WTC11 (cell line): ENCODE results near the gene LARP1.

ENCODE experiments used
- CREB1 ChIP-seq: sonication (generic); formaldehyde crosslinking; IDR thresholded peaks from 2 replicates; pipeline ENCODE4 v1.8.0; 2023; ENCODE audit warnings: mild to moderate bottlenecking, missing genetic modification reagents
- ELF4 ChIP-seq: sonication (generic); formaldehyde crosslinking; IDR thresholded peaks from 2 replicates; pipeline ENCODE4 v1.8.1; 2022; ENCODE audit warnings: low read depth, mild to moderate bottlenecking, moderate library complexity, missing genetic modification reagents
- IRF2 ChIP-seq: sonication (generic); formaldehyde crosslinking; IDR thresholded peaks from 2 replicates; pipeline ENCODE4 v1.8.0; 2022; ENCODE audit warnings: low read depth, missing genetic modification reagents, borderline replicate concordance
- NFYB ChIP-seq: sonication (generic); formaldehyde crosslinking; conservative IDR thresholded peaks from 2 replicates; pipeline ENCODE4 v1.8.0; 2022; ENCODE audit warnings: low read depth, missing genetic modification reagents
- NR1H2 ChIP-seq: sonication (generic); formaldehyde crosslinking; IDR thresholded peaks from 2 replicates; pipeline ENCODE4 v1.9.0; 2021; ENCODE audit warnings: mild to moderate bottlenecking, moderate library complexity, missing genetic modification reagents
- TCF7 ChIP-seq: sonication (generic); formaldehyde crosslinking; IDR thresholded peaks from 2 replicates; pipeline ENCODE4 v1.8.0; 2022; ENCODE audit warnings: mild to moderate bottlenecking, low read depth, missing genetic modification reagents, moderate library complexity
- TF ChIP-seq, protein P1 (sequence below): fragments of 200-600 bp; IDR thresholded peaks from 2 replicates; pipeline ENCODE4 v1.8.0; 2022; ENCODE audit warnings: antibody characterized with exemption
- TF ChIP-seq, protein P2 (sequence below): sonication (generic); formaldehyde crosslinking; conservative IDR thresholded peaks from 2 replicates; pipeline ENCODE4 v1.8.1; 2023; ENCODE audit warnings: mild to moderate bottlenecking, low read depth, missing genetic modification reagents, moderate library complexity
- TF ChIP-seq, protein P3 (sequence below): sonication (generic); formaldehyde crosslinking; IDR thresholded peaks from 2 replicates; pipeline ENCODE4 v1.8.0; 2023; ENCODE audit warnings: missing genetic modification reagents
- TF ChIP-seq, protein P4 (sequence below): sonication (generic); formaldehyde crosslinking; IDR thresholded peaks from 2 replicates; pipeline ENCODE4 v1.8.1; 2023; ENCODE audit warnings: mild to moderate bottlenecking, missing genetic modification reagents, moderate library complexity
- TF ChIP-seq, protein P5 (sequence below): sonication (generic); formaldehyde crosslinking; IDR thresholded peaks from 2 replicates; pipeline ENCODE4 v1.8.0; 2022; ENCODE audit warnings: mild to moderate bottlenecking, missing genetic modification reagents
- TF ChIP-seq, protein P6 (sequence below): sonication (generic); formaldehyde crosslinking; IDR thresholded peaks from 2 replicates; pipeline ENCODE4 v1.8.1; 2022; ENCODE audit warnings: low read depth, missing genetic modification reagents, borderline replicate concordance

DNA sequence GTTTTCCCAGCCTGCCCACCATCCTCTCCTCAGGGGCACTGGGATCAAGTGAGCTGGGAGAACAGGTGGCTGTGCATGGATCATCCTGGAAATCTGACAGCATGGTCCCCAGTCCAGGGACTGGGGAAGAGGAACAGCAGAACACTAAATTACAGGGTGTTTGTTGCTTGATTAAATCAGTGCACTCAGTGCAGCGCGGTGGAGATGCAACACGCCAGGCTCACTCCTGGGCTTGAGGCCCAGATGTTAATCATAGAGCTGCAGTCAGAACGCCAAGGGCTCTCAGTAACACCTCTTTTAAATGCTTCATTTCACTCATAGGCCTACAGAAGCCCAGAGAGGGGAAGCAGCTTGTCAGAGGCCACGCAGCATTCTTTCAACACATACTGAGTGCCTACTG, 14.2 kb upstream of the LARP1 start:
- TF ChIP-seq, protein P1, sequence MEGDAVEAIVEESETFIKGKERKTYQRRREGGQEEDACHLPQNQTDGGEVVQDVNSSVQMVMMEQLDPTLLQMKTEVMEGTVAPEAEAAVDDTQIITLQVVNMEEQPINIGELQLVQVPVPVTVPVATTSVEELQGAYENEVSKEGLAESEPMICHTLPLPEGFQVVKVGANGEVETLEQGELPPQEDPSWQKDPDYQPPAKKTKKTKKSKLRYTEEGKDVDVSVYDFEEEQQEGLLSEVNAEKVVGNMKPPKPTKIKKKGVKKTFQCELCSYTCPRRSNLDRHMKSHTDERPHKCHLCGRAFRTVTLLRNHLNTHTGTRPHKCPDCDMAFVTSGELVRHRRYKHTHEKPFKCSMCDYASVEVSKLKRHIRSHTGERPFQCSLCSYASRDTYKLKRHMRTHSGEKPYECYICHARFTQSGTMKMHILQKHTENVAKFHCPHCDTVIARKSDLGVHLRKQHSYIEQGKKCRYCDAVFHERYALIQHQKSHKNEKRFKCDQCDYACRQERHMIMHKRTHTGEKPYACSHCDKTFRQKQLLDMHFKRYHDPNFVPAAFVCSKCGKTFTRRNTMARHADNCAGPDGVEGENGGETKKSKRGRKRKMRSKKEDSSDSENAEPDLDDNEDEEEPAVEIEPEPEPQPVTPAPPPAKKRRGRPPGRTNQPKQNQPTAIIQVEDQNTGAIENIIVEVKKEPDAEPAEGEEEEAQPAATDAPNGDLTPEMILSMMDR: no peak
- TF ChIP-seq, protein P2, sequence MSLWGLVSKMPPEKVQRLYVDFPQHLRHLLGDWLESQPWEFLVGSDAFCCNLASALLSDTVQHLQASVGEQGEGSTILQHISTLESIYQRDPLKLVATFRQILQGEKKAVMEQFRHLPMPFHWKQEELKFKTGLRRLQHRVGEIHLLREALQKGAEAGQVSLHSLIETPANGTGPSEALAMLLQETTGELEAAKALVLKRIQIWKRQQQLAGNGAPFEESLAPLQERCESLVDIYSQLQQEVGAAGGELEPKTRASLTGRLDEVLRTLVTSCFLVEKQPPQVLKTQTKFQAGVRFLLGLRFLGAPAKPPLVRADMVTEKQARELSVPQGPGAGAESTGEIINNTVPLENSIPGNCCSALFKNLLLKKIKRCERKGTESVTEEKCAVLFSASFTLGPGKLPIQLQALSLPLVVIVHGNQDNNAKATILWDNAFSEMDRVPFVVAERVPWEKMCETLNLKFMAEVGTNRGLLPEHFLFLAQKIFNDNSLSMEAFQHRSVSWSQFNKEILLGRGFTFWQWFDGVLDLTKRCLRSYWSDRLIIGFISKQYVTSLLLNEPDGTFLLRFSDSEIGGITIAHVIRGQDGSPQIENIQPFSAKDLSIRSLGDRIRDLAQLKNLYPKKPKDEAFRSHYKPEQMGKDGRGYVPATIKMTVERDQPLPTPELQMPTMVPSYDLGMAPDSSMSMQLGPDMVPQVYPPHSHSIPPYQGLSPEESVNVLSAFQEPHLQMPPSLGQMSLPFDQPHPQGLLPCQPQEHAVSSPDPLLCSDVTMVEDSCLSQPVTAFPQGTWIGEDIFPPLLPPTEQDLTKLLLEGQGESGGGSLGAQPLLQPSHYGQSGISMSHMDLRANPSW (CRISPR knock-in tag): no peak
- TF ChIP-seq NR1H2 (no peak), TCF7 (CRISPR knock-in tag) (no peak), ELF4 (no peak), CREB1 (CRISPR knock-in tag) (no peak), IRF2 (no peak), NFYB (CRISPR knock-in tag) (no peak)
- TF ChIP-seq, protein P3, sequence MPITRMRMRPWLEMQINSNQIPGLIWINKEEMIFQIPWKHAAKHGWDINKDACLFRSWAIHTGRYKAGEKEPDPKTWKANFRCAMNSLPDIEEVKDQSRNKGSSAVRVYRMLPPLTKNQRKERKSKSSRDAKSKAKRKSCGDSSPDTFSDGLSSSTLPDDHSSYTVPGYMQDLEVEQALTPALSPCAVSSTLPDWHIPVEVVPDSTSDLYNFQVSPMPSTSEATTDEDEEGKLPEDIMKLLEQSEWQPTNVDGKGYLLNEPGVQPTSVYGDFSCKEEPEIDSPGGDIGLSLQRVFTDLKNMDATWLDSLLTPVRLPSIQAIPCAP (CRISPR knock-in tag): no peak
- TF ChIP-seq, protein P4, sequence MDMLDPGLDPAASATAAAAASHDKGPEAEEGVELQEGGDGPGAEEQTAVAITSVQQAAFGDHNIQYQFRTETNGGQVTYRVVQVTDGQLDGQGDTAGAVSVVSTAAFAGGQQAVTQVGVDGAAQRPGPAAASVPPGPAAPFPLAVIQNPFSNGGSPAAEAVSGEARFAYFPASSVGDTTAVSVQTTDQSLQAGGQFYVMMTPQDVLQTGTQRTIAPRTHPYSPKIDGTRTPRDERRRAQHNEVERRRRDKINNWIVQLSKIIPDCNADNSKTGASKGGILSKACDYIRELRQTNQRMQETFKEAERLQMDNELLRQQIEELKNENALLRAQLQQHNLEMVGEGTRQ (CRISPR knock-in tag): no peak
- TF ChIP-seq, protein P5, sequence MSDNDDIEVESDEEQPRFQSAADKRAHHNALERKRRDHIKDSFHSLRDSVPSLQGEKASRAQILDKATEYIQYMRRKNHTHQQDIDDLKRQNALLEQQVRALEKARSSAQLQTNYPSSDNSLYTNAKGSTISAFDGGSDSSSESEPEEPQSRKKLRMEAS (CRISPR knock-in tag): no peak
- TF ChIP-seq, protein P6, sequence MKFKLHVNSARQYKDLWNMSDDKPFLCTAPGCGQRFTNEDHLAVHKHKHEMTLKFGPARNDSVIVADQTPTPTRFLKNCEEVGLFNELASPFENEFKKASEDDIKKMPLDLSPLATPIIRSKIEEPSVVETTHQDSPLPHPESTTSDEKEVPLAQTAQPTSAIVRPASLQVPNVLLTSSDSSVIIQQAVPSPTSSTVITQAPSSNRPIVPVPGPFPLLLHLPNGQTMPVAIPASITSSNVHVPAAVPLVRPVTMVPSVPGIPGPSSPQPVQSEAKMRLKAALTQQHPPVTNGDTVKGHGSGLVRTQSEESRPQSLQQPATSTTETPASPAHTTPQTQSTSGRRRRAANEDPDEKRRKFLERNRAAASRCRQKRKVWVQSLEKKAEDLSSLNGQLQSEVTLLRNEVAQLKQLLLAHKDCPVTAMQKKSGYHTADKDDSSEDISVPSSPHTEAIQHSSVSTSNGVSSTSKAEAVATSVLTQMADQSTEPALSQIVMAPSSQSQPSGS: no peak
